GM21723 (cell line): ENCODE results near the gene PIAS4.

Experiments
- ATAC-seq: cut with Tn5 transposase; IDR thresholded peaks from one replicate; pipeline ENCODE4 v1.9.1; 2021; ENCODE audit warnings: mild to moderate bottlenecking, moderate library complexity; ENCODE audit not compliant: unreplicated experiment

Gene PIAS4

GRCh38 chr19:4068047-4068966 is 60.8 kb downstream of the PIAS4 start:
- ATAC-seq = no peak

GRCh38 chr19:4069331-4069959 is 61.9 kb downstream of the PIAS4 start:
- ATAC-seq = no peak

- no peak for ATAC-seq
Measured at GRCh38 chr19:4071610-4072009, 64.1 kb downstream of the PIAS4 start.

- no peak for ATAC-seq
Measured at GRCh38 chr19:4075373-4075772, 67.8 kb downstream of the PIAS4 start.

GRCh38 chr19:4077007-4077374 is 69.5 kb downstream of the PIAS4 start:
- no peak for ATAC-seq

GRCh38 chr19:4077800-4078684 is 70.5 kb downstream of the PIAS4 start:
- ATAC-seq = peak; percentile 55

- no peak for ATAC-seq
Measured at GRCh38 chr19:4080473-4080872, 72.9 kb downstream of the PIAS4 start.

- ATAC-seq = no peak
Measured at GRCh38 chr19:4081441-4082129, 74.0 kb downstream of the PIAS4 start.

GRCh38 chr19:4082172-4082571 is 74.6 kb downstream of the PIAS4 start:
- no peak for ATAC-seq

- no peak for ATAC-seq
Measured at GRCh38 chr19:4083677-4084546, 76.4 kb downstream of the PIAS4 start.

GRCh38 chr19:4084547-4084877 is 77.0 kb downstream of the PIAS4 start:
- ATAC-seq = no peak

- ATAC-seq = no peak
Measured at GRCh38 chr19:4086411-4086867, 78.9 kb downstream of the PIAS4 start.

- no peak for ATAC-seq
Measured at GRCh38 chr19:4087787-4088679, 80.5 kb downstream of the PIAS4 start.

GRCh38 chr19:4088975-4089374 is 81.4 kb downstream of the PIAS4 start:
- ATAC-seq = peak; percentile 25
